ENCODE data around the gene SLAMF1. TPM values are rescaled to one million over a fixed set of nuclear protein-coding genes. Genes with fewer than 3 reads are reported as not detected.

SLAMF1 gene
- polyA plus RNA-seq, 1 experiment: not detected

- ChIA-PET CTCF (interaction anchor here (1.1 kb wide), 1 partner anchor 309 kb away, joined by 10 read pairs; no protein-coding TSS in a partner anchor), POLR2A (no interaction called here)
- no peak for DNase-seq (ENCODE audit: low read depth, low spot score)
Observed at GRCh38 chr1:160681066-160681890, 34.4 kb upstream of the SLAMF1 start.

GRCh38 chr1:160680399-160680798, 33.6 kb upstream of the SLAMF1 start:
- no peak for TF ChIP-seq CTCF (IDR thresholded peaks at IDR 0.05; ENCODE audit: low read depth, low read length)
- CTCF ChIA-PET: no interaction called here
- Histone ChIP-seq H3K4me3 (ENCODE audit: low read depth, low read length) (no peak overlapping the region), H3K9me3 (ENCODE audit: control insufficient read depth, insufficient read depth, low read length) (no peaks in the 10 kb centered on the region), H3K27me3 (ENCODE audit: control insufficient read depth, insufficient read depth, low read length) (no peaks in the 10 kb centered on the region), H3K27ac (ENCODE audit: low read depth, low read length) (no peak overlapping the region)
- POLR2A ChIA-PET: no interaction called here
- no peak for DNase-seq (ENCODE audit: low read depth, low spot score)

More at GRCh38 chr1:160681066-160681890, 34.4 kb upstream of the SLAMF1 start:
- no peak for TF ChIP-seq CTCF (IDR thresholded peaks at IDR 0.05; ENCODE audit: low read depth, low read length)
- Histone ChIP-seq H3K9me3 (ENCODE audit: control insufficient read depth, insufficient read depth, low read length) (no peaks in the 10 kb centered on the region), H3K27ac (ENCODE audit: low read depth, low read length) (no peak overlapping the region), H3K27me3 (ENCODE audit: control insufficient read depth, insufficient read depth, low read length) (no peaks in the 10 kb centered on the region), H3K4me3 (ENCODE audit: low read depth, low read length) (no peak overlapping the region)

- H3K27me3 ChIP-seq (ENCODE audit: control insufficient read depth, insufficient read depth, low read length): no peaks in the 10 kb centered on the region
- ChIA-PET CTCF (no interaction called here), POLR2A (no interaction called here)
- no peak overlapping the region for H3K4me3 ChIP-seq (ENCODE audit: low read depth, low read length)
- no peak for DNase-seq (ENCODE audit: low read depth, low spot score)
- no peak for TF ChIP-seq CTCF (IDR thresholded peaks at IDR 0.05; ENCODE audit: low read depth, low read length)
- no peak overlapping the region for H3K27ac ChIP-seq (ENCODE audit: low read depth, low read length)
- no peaks in the 10 kb centered on the region for H3K9me3 ChIP-seq (ENCODE audit: control insufficient read depth, insufficient read depth, low read length)
Observed at GRCh38 chr1:160679893-160680292, 33.0 kb upstream of the SLAMF1 start.

GRCh38 chr1:160676869-160677597, 30.2 kb upstream of the SLAMF1 start:
- DNase-seq (ENCODE audit: low read depth, low spot score): no peak
- ChIA-PET POLR2A (no interaction called here), CTCF (no interaction called here)
- Histone ChIP-seq H3K27ac (ENCODE audit: low read depth, low read length) (no peak overlapping the region), H3K27me3 (ENCODE audit: control insufficient read depth, insufficient read depth, low read length) (no peaks in the 10 kb centered on the region), H3K9me3 (ENCODE audit: control insufficient read depth, insufficient read depth, low read length) (no peaks in the 10 kb centered on the region), H3K4me3 (ENCODE audit: low read depth, low read length) (no peak overlapping the region)
- no peak for TF ChIP-seq CTCF (IDR thresholded peaks at IDR 0.05; ENCODE audit: low read depth, low read length)
